ENCODE data around the gene ROR1.

The ROR1 gene

GRCh38 chr1:64166629-64167028, 392.8 kb downstream of the ROR1 start:
- H3K9ac ChIP-seq (ENCODE audit: low read length): no peak overlapping the region
- H3K27me3 ChIP-seq (ENCODE audit: control insufficient read depth, insufficient read depth, low read length): no peaks in the 10 kb centered on the region
- H3K4me1 ChIP-seq (ENCODE audit: control insufficient read depth, insufficient read depth, low read length): no peaks in the 10 kb centered on the region
- H3K27ac ChIP-seq (ENCODE audit: low read depth, low read length): no peak overlapping the region
- no peak overlapping the region for H3K4me3 ChIP-seq (ENCODE audit: low read length)
- no peaks in the 10 kb centered on the region for H3K36me3 ChIP-seq (ENCODE audit: control insufficient read depth, insufficient read depth, low read length)

GRCh38 chr1:64167176-64167575, 393.4 kb downstream of the ROR1 start:
- no peak overlapping the region for H3K4me3 ChIP-seq (ENCODE audit: low read length)
- H3K27ac ChIP-seq (ENCODE audit: low read depth, low read length): no peak overlapping the region
- no peaks in the 10 kb centered on the region for H3K27me3 ChIP-seq (ENCODE audit: control insufficient read depth, insufficient read depth, low read length)
- H3K4me1 ChIP-seq (ENCODE audit: control insufficient read depth, insufficient read depth, low read length): no peaks in the 10 kb centered on the region
- no peak overlapping the region for H3K9ac ChIP-seq (ENCODE audit: low read length)
- H3K36me3 ChIP-seq (ENCODE audit: control insufficient read depth, insufficient read depth, low read length): no peaks in the 10 kb centered on the region

- peaks cover 8% of the 10 kb centered on the region for H3K4me1 ChIP-seq (ENCODE audit: control insufficient read depth, insufficient read depth, low read length)
- no peak overlapping the region for H3K27ac ChIP-seq (ENCODE audit: low read depth, low read length)
Measured at GRCh38 chr1:64171246-64171645, 397.4 kb downstream of the ROR1 start.

GRCh38 chr1:64171797-64172281, 398.0 kb downstream of the ROR1 start:
- H3K36me3 ChIP-seq (ENCODE audit: control insufficient read depth, insufficient read depth, low read length): peaks cover 1% of the 10 kb centered on the region
- H3K4me1 ChIP-seq (ENCODE audit: control insufficient read depth, insufficient read depth, low read length): peaks cover 8% of the 10 kb centered on the region
- H3K4me3 ChIP-seq (ENCODE audit: low read length): no peak overlapping the region
- no peak overlapping the region for H3K27ac ChIP-seq (ENCODE audit: low read depth, low read length)
- no peak overlapping the region for H3K9ac ChIP-seq (ENCODE audit: low read length)
- no peaks in the 10 kb centered on the region for H3K27me3 ChIP-seq (ENCODE audit: control insufficient read depth, insufficient read depth, low read length)

More at GRCh38 chr1:64171246-64171645, 397.4 kb downstream of the ROR1 start:
- Histone ChIP-seq H3K9ac (ENCODE audit: low read length) (no peak overlapping the region), H3K27me3 (ENCODE audit: control insufficient read depth, insufficient read depth, low read length) (no peaks in the 10 kb centered on the region), H3K4me3 (ENCODE audit: low read length) (no peak overlapping the region), H3K36me3 (ENCODE audit: control insufficient read depth, insufficient read depth, low read length) (no peaks in the 10 kb centered on the region)

GRCh38 chr1:64172458-64172983, 398.7 kb downstream of the ROR1 start:
- Histone ChIP-seq H3K9ac (ENCODE audit: low read length) (no peak overlapping the region), H3K27ac (ENCODE audit: low read depth, low read length) (no peak overlapping the region)

GRCh38 chr1:64173336-64173940, 399.6 kb downstream of the ROR1 start:
- H3K27me3 ChIP-seq (ENCODE audit: control insufficient read depth, insufficient read depth, low read length): no peaks in the 10 kb centered on the region
- peaks cover 8% of the 10 kb centered on the region for H3K4me1 ChIP-seq (ENCODE audit: control insufficient read depth, insufficient read depth, low read length)
- no peak overlapping the region for H3K27ac ChIP-seq (ENCODE audit: low read depth, low read length)
- no peak overlapping the region for H3K9ac ChIP-seq (ENCODE audit: low read length)
- no peak overlapping the region for H3K4me3 ChIP-seq (ENCODE audit: low read length)
- peaks cover 4% of the 10 kb centered on the region for H3K36me3 ChIP-seq (ENCODE audit: control insufficient read depth, insufficient read depth, low read length)

More at GRCh38 chr1:64172458-64172983, 398.7 kb downstream of the ROR1 start:
- peaks cover 8% of the 10 kb centered on the region for H3K4me1 ChIP-seq (ENCODE audit: control insufficient read depth, insufficient read depth, low read length)
- no peak overlapping the region for H3K4me3 ChIP-seq (ENCODE audit: low read length)
- peaks cover 4% of the 10 kb centered on the region for H3K36me3 ChIP-seq (ENCODE audit: control insufficient read depth, insufficient read depth, low read length)
- no peaks in the 10 kb centered on the region for H3K27me3 ChIP-seq (ENCODE audit: control insufficient read depth, insufficient read depth, low read length)

- peaks cover 4% of the 10 kb centered on the region for H3K36me3 ChIP-seq (ENCODE audit: control insufficient read depth, insufficient read depth, low read length)
- no peak overlapping the region for H3K4me3 ChIP-seq (ENCODE audit: low read length)
- no peaks in the 10 kb centered on the region for H3K27me3 ChIP-seq (ENCODE audit: control insufficient read depth, insufficient read depth, low read length)
- H3K27ac ChIP-seq (ENCODE audit: low read depth, low read length): no peak overlapping the region
- no peak overlapping the region for H3K9ac ChIP-seq (ENCODE audit: low read length)
- H3K4me1 ChIP-seq (ENCODE audit: control insufficient read depth, insufficient read depth, low read length): peaks cover 8% of the 10 kb centered on the region
Measured at GRCh38 chr1:64175639-64176038, 401.8 kb downstream of the ROR1 start.

GRCh38 chr1:64176659-64177058, 402.8 kb downstream of the ROR1 start:
- no peak overlapping the region for H3K4me3 ChIP-seq (ENCODE audit: low read length)
- no peak overlapping the region for H3K9ac ChIP-seq (ENCODE audit: low read length)
- peaks cover 8% of the 10 kb centered on the region for H3K4me1 ChIP-seq (ENCODE audit: control insufficient read depth, insufficient read depth, low read length)
- no peaks in the 10 kb centered on the region for H3K27me3 ChIP-seq (ENCODE audit: control insufficient read depth, insufficient read depth, low read length)
- no peak overlapping the region for H3K27ac ChIP-seq (ENCODE audit: low read depth, low read length)
- H3K36me3 ChIP-seq (ENCODE audit: control insufficient read depth, insufficient read depth, low read length): peaks cover 4% of the 10 kb centered on the region

- H3K27me3 ChIP-seq (ENCODE audit: control insufficient read depth, insufficient read depth, low read length): no peaks in the 10 kb centered on the region
- no peaks in the 10 kb centered on the region for H3K4me1 ChIP-seq (ENCODE audit: control insufficient read depth, insufficient read depth, low read length)
- H3K9ac ChIP-seq (ENCODE audit: low read length): no peak overlapping the region
- peaks cover 4% of the 10 kb centered on the region for H3K36me3 ChIP-seq (ENCODE audit: control insufficient read depth, insufficient read depth, low read length)
- H3K4me3 ChIP-seq (ENCODE audit: low read length): no peak overlapping the region
- H3K27ac ChIP-seq (ENCODE audit: low read depth, low read length): no peak overlapping the region
Measured at GRCh38 chr1:64179588-64179987, 405.8 kb downstream of the ROR1 start.

GRCh38 chr1:64182207-64182606, 408.4 kb downstream of the ROR1 start:
- Histone ChIP-seq H3K27ac (ENCODE audit: low read depth, low read length) (no peak overlapping the region), H3K4me1 (ENCODE audit: control insufficient read depth, insufficient read depth, low read length) (no peaks in the 10 kb centered on the region), H3K4me3 (ENCODE audit: low read length) (no peak overlapping the region), H3K27me3 (ENCODE audit: control insufficient read depth, insufficient read depth, low read length) (no peaks in the 10 kb centered on the region), H3K9ac (ENCODE audit: low read length) (no peak overlapping the region), H3K36me3 (ENCODE audit: control insufficient read depth, insufficient read depth, low read length) (no peaks in the 10 kb centered on the region)

- Histone ChIP-seq H3K27me3 (ENCODE audit: control insufficient read depth, insufficient read depth, low read length) (no peaks in the 10 kb centered on the region), H3K27ac (ENCODE audit: low read depth, low read length) (no peak overlapping the region), H3K36me3 (ENCODE audit: control insufficient read depth, insufficient read depth, low read length) (no peaks in the 10 kb centered on the region), H3K9ac (ENCODE audit: low read length) (no peak overlapping the region), H3K4me1 (ENCODE audit: control insufficient read depth, insufficient read depth, low read length) (no peaks in the 10 kb centered on the region), H3K4me3 (ENCODE audit: low read length) (no peak overlapping the region)
Measured at GRCh38 chr1:64183395-64184002, 409.7 kb downstream of the ROR1 start.

- no peaks in the 10 kb centered on the region for H3K36me3 ChIP-seq (ENCODE audit: control insufficient read depth, insufficient read depth, low read length)
- no peaks in the 10 kb centered on the region for H3K27me3 ChIP-seq (ENCODE audit: control insufficient read depth, insufficient read depth, low read length)
- H3K9ac ChIP-seq (ENCODE audit: low read length): no peak overlapping the region
- no peaks in the 10 kb centered on the region for H3K4me1 ChIP-seq (ENCODE audit: control insufficient read depth, insufficient read depth, low read length)
- no peak overlapping the region for H3K4me3 ChIP-seq (ENCODE audit: low read length)
- no peak overlapping the region for H3K27ac ChIP-seq (ENCODE audit: low read depth, low read length)
Measured at GRCh38 chr1:64184003-64184440, 410.2 kb downstream of the ROR1 start.
